K562 (cell line): ENCODE data around the gene ENTPD3. TPM values are rescaled to one million over a fixed set of nuclear protein-coding genes. Genes with fewer than 3 reads are reported as not detected.

Source experiments
- ATAC-seq: fragments of 200-7000 bp; cut with Tn5 transposase; 3 replicates; pipeline ENCODE4 v1.9.1; 2020; ENCODE audit warnings: moderate library complexity
- BruUV-seq: library from RNA; stranded (reverse); fragments of 400-500 nt; replicated peaks from 2 replicates; lab custom pipeline; 2021; lab: Mats Ljungman, UMichigan
- CTCF ChIA-PET: fragments of 300-600 bp; formaldehyde crosslinking; extraction: SDS; loops from one replicate; lab custom pipeline; 2021; ENCODE audit warnings: low intra/inter-chr PET ratio; lab: Yijun Ruan, JAX
- POLR2A ChIA-PET: fragments of 300-600, 350-650 bp; sonication (Branson Sonifier 250); formaldehyde crosslinking; extraction: SDS; loops from one replicate; lab custom pipeline; 2021; ENCODE audit warnings: antibody characterized with exemption, inconsistent platforms; lab: Yijun Ruan, JAX
- DNase-seq, 4 experiments: peaks; one replicate each; pipeline versions ENCODE4 v3.0.0 to v3.0.0-alpha.2; 2011 to 2018; ENCODE audit warnings: low spot score in 3 of 4, mixed read lengths in 3 of 4; ENCODE audit errors: extremely low read depth in 1 of 4
- FAIRE-seq: peaks from 2 replicates; lab custom pipeline; 2011; peaks lifted over from hg19 to GRCh38; lab: Jason Lieb, UNC
- H2AFZ ChIP-seq: 2 replicates; pipeline ENCODE4 v1.6.0; 2011; ENCODE audit warnings: low read depth, low read length, control low read depth, inconsistent platforms
- H3K27ac ChIP-seq: fragments of 200-600 bp; 3 replicates; pipeline ENCODE4 v1.8.0; 2011; ENCODE audit warnings: low read depth, mild to moderate bottlenecking, control low read depth, inconsistent platforms, low read length, moderate library complexity, mixed read lengths; ENCODE audit errors: extremely low read depth
- H3K27me3 ChIP-seq, 2 experiments: fragments of 300-600 bp in 1 of 2; 2 replicates in 1 of 2; 3 replicates in 1 of 2; pipeline versions ENCODE4 v1.6.0 to v1.8.0; 2011; ENCODE audit warnings: inconsistent platforms in 2 of 2, low read length in 2 of 2, mild to moderate bottlenecking in 1 of 2, mixed read lengths in 1 of 2, moderate library complexity in 1 of 2; ENCODE audit not compliant: control insufficient read depth in 2 of 2, insufficient read depth in 2 of 2
- H3K36me3 ChIP-seq: fragments of 300-600 bp; 3 replicates; pipeline ENCODE4 v1.8.0; 2011; ENCODE audit warnings: mild to moderate bottlenecking, low read length, inconsistent platforms; ENCODE audit not compliant: control insufficient read depth, insufficient read depth
- H3K4me1 ChIP-seq, 2 experiments: fragments of 200-600 bp in 1 of 2; replicated peaks in 1 of 2; 2 replicates in 1 of 2; 3 replicates in 1 of 2; pipeline versions ENCODE4 v1.5.1 to v1.8.0; 2011; ENCODE audit warnings: inconsistent platforms in 2 of 2, low read length in 2 of 2, mild to moderate bottlenecking in 1 of 2, mixed read lengths in 1 of 2, moderate library complexity in 1 of 2; ENCODE audit not compliant: control insufficient read depth in 2 of 2, insufficient read depth in 2 of 2
- H3K4me2 ChIP-seq: 2 replicates; pipeline ENCODE4 v1.6.1; 2011; ENCODE audit warnings: low read length, control low read depth, inconsistent platforms, mixed read lengths; ENCODE audit not compliant: insufficient read depth
- H3K4me3 ChIP-seq: fragments of 200-600 bp; sonication (generic), shearing (Covaris generic); 2 replicates; pipeline ENCODE4 v1.5.1; 2016; ENCODE audit warnings: control low read depth, inconsistent platforms
- H3K79me2 ChIP-seq: fragments of 200-600 bp; 3 replicates; pipeline ENCODE4 v1.8.0; 2011; ENCODE audit warnings: low read length, inconsistent platforms; ENCODE audit not compliant: control insufficient read depth, insufficient read depth
- H3K9ac ChIP-seq, 2 experiments: 2 replicates each; pipeline versions ENCODE4 v1.6.0 to v1.6.1; 2011; ENCODE audit warnings: low read depth in 2 of 2, low read length in 2 of 2, control low read depth in 1 of 2, inconsistent platforms in 1 of 2, mild to moderate bottlenecking in 1 of 2, mixed read lengths in 1 of 2; ENCODE audit not compliant: insufficient read depth in 1 of 2
- H3K9me1 ChIP-seq: one replicate; pipeline ENCODE4 v1.6.0; 2011; ENCODE audit warnings: inconsistent platforms, mild to moderate bottlenecking, low read length, moderate library complexity; ENCODE audit not compliant: control insufficient read depth, insufficient read depth
- H3K9me3 ChIP-seq: replicated peaks from 2 replicates; pipeline ENCODE4 v1.5.1; 2011; ENCODE audit warnings: low read depth, low read length, inconsistent platforms; ENCODE audit not compliant: control insufficient read depth, insufficient read depth
- H4K20me1 ChIP-seq: replicated peaks from 2 replicates; pipeline ENCODE4 v1.6.1; 2011; ENCODE audit warnings: low read length, inconsistent platforms, mixed read lengths; ENCODE audit not compliant: control insufficient read depth, insufficient read depth
- BRF2 ChIP-seq: IDR thresholded peaks from 3 replicates; pipeline ENCODE4 v1.6.1; 2011; ENCODE audit warnings: borderline replicate concordance, mild to moderate bottlenecking; ENCODE audit not compliant: insufficient read length, insufficient read depth
- DMBX1 ChIP-seq: fragments of 250-450 bp; sonication (Bioruptor Pico); IDR thresholded peaks from 2 replicates; pipeline ENCODE4 v1.8.0; 2022; ENCODE audit warnings: inconsistent platforms, mild to moderate bottlenecking, moderate library complexity, borderline replicate concordance
- ZNF507 ChIP-seq: conservative IDR thresholded peaks from 2 replicates; pipeline ENCODE4 v1.6.1; 2017; ENCODE audit warnings: missing genetic modification characterization, missing compliant biosample characterization
- WGBS: fragments of 100-300 bp; shearing (Covaris generic); methylation state at CpG from one replicate; pipeline ENCODE4 v1.1.6; 2016; ENCODE audit warnings: low coverage, mixed read lengths; ENCODE audit not compliant: insufficient coverage; ENCODE audit errors: missing lambda C conversion rate; 5-methylcytosine and 5-hydroxymethylcytosine counted together
- in situ Hi-C: fragments of 300-500 bp; cut with MboI; formaldehyde crosslinking; loops from 4 replicates; pipeline ENCODE4 v1.15.0; 2018; ENCODE audit warnings: inconsistent platforms, mixed read lengths
- intact Hi-C: fragments of 100-400 bp; cut with micrococcal nuclease; formaldehyde crosslinking; loops from 2 replicates; pipeline ENCODE4 v1.14.2; 2022
- polyA plus RNA-seq, 8 experiments: library from polyadenylated mRNA; depleted of rRNA in 4 of 8; stranded (reverse) in 5 of 8; unstranded in 3 of 8; fragments of >200 nt; fragmentation: Nextera tagmentation in 2 of 8; fragmentation: Illumina TruSeq in 1 of 8; extraction: Ambion mirVana in 2 of 8; extraction: Trizol in 1 of 8; gene quantifications; 2 replicates each; pipeline versions ENCODE4 v1.2.1 to v1.2.3, GENCODE V29; 2011 to 2014; ENCODE audit warnings: inconsistent platforms in 1 of 8, missing spikeins in 1 of 8
- total RNA-seq, 7 experiments: library from RNA; depleted of rRNA in 6 of 7; stranded (reverse); fragments of >200 nt in 6 of 7; fragmentation: Illumina TruSeq in 2 of 7; extraction: Trizol in 2 of 7; gene quantifications; 2 replicates each; pipeline versions ENCODE4 v1.2.1 to v1.2.3, GENCODE V29; 2011 to 2021; ENCODE audit warnings: low replicate concordance in 1 of 7
- TF ChIP-seq, protein P1 (sequence below): fragments of 450-650 bp; IDR thresholded peaks from 2 replicates; pipeline ENCODE4 v1.6.1; 2017; ENCODE audit warnings: antibody characterized with exemption, mild to moderate bottlenecking

Gene ENTPD3
- total and polyA plus RNA-seq, 9 of the 15 experiments (the other 6 are each of a cell fraction or from before 2014, with no cell fraction given), result 0.23 to 2.1 (median 0.58) TPM

- no TSS peak for BruUV-seq
- peak overlapping the region in 1 of 2 experiments; percentile 86; a peak in 1 of 4 replicates for H3K9ac ChIP-seq
- H3K4me1 ChIP-seq, result peaks cover 20 to 36% of the 10 kb centered on the region in 2 experiments; a peak in 4 of 5 replicates
- H3K4me2 ChIP-seq, result no peak overlapping the region; the same call in 1 of the 2 replicates
- peak; percentile 10; the same call in 1 of the 3 replicates for ATAC-seq
- no peak overlapping the region for H3K27ac ChIP-seq
- H2AFZ ChIP-seq, result peak overlapping the region; percentile 83
- 45% methylated on average over 3 of the region's 3 CpGs for WGBS
- POLR2A ChIA-PET, result no interaction called here
- no peak for TF ChIP-seq BRF2
- TF ChIP-seq, protein P1, sequence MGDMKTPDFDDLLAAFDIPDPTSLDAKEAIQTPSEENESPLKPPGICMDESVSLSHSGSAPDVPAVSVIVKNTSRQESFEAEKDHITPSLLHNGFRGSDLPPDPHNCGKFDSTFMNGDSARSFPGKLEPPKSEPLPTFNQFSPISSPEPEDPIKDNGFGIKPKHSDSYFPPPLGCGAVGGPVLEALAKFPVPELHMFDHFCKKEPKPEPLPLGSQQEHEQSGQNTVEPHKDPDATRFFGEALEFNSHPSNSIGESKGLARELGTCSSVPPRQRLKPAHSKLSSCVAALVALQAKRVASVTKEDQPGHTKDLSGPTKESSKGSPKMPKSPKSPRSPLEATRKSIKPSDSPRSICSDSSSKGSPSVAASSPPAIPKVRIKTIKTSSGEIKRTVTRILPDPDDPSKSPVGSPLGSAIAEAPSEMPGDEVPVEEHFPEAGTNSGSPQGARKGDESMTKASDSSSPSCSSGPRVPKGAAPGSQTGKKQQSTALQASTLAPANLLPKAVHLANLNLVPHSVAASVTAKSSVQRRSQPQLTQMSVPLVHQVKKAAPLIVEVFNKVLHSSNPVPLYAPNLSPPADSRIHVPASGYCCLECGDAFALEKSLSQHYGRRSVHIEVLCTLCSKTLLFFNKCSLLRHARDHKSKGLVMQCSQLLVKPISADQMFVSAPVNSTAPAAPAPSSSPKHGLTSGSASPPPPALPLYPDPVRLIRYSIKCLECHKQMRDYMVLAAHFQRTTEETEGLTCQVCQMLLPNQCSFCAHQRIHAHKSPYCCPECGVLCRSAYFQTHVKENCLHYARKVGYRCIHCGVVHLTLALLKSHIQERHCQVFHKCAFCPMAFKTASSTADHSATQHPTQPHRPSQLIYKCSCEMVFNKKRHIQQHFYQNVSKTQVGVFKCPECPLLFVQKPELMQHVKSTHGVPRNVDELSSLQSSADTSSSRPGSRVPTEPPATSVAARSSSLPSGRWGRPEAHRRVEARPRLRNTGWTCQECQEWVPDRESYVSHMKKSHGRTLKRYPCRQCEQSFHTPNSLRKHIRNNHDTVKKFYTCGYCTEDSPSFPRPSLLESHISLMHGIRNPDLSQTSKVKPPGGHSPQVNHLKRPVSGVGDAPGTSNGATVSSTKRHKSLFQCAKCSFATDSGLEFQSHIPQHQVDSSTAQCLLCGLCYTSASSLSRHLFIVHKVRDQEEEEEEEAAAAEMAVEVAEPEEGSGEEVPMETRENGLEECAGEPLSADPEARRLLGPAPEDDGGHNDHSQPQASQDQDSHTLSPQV, result peak; percentile 65; the same call in 1 of the 2 replicates
- TF ChIP-seq ZNF507 (tag), result no peak
- TF ChIP-seq DMBX1, result peak; percentile 70; the same call in 1 of the 2 replicates
- TF ChIP-seq, all 486 proteins: peak for 2
- Histone ChIP-seq H3K27me3 (no peaks in the 10 kb centered on the region), H3K79me2 (no peaks in the 10 kb centered on the region), H3K9me1 (no peaks in the 10 kb centered on the region), H3K9me3 (no peaks in the 10 kb centered on the region), H3K4me3 (no peak overlapping the region), H4K20me1 (no peaks in the 10 kb centered on the region), H3K36me3 (no peaks in the 10 kb centered on the region)
- CTCF ChIA-PET, result no interaction called here
- no peak for FAIRE-seq
- intact Hi-C loops (no loop called here), in situ Hi-C loops (no loop called here)
- DNase-seq, result no peak
Measured at GRCh38 chr3:40386213-40386612, 771 bp upstream of the ENTPD3 start.
